ENCODE results near the gene AAK1.
A peak's percentile ranks its signal among the peaks of the same experiment; 100 is the strongest.
"Not testable (repeated sequence)": the region's sequence is repeated elsewhere in the genome, so short reads cannot be mapped to it uniquely, and the experiment has no call there.

AAK1 gene

DNA sequence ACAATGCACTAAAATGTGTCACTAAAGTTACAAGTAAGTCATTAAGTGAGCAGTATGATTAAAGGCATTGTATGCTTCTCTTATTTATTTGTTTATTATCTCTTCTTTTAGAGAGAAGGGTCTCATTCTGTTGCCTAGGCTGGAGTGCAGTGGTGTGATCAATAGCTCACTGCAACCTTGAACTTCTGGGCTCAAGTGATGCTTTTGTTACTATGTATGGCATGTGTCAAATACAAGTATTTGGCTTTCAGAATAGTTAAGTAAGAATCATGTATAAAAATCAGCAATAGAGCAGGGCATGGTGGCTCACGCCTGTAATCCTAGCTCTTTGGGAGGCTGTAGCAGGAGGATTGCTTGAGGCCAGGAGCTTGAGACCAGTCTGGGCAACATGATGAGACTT lies 15.8 kb upstream of the AAK1 start:
- DNase-seq: no peak

DNA sequence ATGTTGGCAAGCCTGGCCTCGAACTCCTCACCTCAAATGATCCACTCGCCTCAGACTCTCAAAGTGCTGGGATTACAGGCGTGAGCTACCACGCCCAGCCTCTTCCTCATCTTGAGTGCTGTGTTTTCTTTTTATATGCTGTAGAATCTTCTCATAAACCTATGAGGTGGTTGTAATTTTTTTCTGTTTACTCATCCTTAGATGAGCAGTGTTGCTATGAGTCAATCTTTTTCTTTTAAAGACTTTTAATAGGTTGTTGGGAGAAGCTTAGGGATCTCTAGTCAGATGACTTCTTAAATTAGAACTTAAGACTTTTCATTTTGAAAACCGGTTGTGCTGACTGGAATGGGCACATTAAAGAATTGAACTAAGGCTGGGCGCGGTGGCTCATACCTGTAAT lies 8.7 kb upstream of the AAK1 start:
- no peak for DNase-seq

DNA sequence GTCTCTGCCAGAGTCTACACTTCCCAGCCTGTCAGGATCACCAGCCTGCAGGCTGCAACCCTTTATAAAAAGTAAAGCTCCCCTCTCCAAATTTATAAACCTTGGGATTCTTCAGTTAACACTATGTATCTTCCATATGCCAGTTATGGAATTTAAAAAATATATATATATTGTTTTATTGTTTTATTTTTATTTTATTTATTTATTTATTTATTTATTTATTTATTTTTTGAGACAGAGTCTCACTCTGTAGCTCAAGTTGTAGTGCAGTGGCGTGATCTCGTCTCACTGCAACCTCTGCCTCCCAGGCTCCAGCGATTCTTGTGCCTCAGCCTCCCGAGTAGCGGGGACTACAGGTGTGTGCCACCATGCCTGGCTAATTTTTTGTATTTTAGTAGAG lies 3.7 kb upstream of the AAK1 start:
- not testable (repeated sequence) for DNase-seq

DNA sequence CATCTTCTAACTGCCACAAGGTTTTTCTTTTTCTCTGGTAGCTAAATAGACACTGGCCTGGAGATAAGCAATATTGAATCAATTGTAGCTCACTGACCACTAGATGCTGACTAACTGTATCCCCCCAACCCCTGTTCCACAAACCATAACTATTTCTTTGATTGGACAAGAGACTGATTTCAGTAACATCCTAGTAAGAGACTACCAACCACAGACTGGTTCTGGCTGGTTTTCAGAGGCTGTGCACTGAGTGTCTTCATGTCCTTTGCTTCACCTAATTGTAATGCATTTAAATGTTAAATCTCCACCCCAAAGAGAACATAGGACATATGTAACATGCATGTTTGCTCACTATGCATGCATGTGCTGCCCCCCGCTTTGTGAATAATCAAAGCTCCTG lies 3.2 kb upstream of the AAK1 start:
- DNase-seq: no peak

DNA sequence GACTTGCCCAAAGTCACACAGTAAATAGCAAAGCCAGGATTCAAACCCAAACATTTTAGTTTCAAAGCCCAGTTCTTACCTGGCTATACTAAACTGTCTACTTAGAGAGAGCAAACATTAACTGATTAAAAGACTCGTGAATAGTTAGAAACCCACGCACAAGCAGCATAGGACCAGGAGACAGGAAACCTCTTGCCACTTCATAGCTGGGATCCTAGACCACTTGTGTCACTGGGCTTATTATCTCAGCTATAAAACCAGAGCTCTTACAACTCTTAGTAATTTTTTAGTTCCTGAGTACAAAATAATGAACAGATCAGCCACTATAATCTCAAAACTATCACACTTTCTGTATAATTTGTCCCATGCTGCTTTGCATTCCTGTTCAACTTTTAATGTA lies 2.4 kb upstream of the AAK1 start:
- no peak for DNase-seq

DNA sequence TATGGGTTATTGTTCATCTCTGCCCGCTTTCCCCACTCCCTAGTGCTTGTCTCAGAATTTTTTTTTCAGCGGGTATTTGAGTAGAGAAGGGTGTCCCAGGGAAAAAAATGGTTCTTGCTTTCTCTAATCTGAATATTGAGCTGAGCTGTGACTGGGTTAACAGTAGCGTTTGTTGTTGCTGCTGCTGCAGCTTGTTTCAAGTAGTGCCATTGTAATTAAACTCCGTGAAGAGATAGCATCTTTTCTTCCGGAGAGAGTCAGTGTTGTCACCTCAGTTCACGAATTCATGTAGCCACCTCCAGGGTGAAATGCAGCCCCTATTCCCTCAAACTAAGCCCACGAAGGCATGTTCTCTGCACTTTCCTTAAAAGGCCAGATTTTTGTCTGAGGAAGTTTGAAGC lies 1.5 kb upstream of the AAK1 start:
- peak; percentile 28 for DNase-seq

DNA sequence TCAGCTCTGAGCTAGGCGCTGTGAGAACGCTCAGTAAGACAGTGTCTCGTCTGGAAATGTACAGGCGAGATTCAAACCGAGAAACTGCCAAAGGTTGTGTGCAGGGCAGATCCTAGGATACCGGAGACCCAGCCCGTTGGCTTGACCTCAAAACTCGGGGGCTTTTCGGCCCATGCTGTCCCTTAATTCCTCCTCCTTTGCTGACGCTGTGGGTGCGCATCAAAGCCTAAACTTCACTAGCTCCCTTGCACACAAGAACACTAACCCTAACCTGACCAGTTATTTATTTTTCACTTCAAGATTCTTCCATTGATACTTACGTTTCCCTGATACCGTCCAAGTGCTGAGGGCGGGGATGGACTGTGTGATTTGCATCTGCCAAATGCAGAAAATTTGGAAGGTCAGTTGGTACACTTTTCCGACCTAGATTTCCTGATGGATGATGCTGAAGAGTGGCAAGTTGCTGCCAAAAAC lies 1.0 kb upstream of the AAK1 start:
- no peak for DNase-seq

DNA sequence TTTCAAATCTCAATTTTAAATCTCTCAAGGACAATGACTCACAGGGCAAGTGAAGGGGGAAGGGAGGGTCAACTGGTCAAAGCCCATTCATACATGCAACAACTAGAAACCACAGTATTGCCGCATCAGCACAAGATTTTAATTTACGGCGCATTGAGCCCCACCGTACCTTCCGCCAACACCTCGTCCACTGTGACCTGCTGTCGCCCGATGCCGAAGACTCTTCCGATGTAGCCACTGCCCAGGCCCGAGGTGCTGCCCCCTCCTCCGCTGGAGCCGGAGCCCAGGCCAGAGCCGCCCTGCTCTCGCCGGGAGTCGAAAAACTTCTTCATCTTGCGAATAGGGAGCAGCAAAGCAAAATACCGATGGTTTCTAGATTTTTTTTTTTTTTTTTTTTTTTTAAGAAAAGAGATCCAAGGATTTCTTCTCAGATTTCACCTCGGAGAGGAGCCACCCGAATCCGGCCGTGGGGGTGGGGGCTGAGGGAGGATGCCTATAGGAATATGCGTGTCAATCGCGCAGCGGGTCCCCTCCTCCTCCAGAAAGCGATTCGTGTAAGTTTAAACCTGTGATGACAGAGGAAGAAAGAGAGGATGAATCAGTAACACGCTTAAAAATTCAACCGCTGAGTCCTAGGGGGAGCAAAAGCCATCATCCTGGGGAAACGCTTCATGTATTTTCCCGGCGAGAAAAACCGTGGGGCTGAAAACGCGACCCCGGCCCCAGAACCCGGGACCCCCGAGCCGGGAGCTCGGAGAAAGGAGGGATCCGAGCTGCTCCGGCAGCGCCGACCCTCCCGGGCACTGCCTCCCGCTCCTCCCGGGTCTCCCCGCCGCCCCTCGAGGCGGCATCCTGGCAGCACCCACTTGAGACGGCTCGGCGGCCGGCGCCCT lies 584 bp downstream of the AAK1 start:
- DNase-seq: peak; percentile 34

DNA sequence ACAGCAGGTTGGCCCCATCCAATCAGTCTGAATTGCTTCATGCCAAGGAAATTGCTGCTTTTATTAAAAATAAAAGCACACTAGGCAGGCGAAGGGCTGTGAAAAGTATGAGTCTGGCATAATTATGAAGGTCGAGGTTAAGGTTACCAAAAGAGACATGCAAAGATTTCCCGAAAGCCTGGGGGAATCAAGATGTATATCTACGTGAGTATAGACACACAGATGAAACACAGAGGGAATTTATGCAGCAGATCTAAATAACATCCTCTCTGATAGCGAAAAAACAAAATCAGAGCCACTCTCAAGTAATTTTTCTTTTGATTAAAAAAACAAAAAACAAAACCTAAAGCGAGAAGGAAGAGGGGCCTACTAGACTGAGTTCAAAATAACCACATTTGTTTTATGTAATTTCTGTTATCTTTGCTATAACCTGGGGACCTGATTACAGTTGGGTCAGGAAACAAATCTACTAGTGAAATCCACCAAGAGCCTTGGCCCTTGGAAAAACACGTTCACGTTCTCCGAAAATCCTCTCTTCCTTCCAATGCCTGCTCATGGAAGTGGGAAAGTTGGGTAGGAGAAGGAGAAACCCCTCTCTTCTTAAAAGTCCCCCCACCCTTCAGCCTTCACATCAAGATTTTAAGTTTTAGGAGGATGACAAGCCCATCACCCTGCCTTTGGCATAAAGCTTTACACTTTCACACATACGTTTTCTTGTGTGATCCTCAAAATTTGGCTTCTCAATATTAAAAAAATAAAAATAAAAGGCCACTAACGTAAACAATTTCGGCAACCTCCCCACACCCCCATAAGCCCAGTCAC lies 1.4 kb downstream of the AAK1 start:
- no peak for DNase-seq

DNA sequence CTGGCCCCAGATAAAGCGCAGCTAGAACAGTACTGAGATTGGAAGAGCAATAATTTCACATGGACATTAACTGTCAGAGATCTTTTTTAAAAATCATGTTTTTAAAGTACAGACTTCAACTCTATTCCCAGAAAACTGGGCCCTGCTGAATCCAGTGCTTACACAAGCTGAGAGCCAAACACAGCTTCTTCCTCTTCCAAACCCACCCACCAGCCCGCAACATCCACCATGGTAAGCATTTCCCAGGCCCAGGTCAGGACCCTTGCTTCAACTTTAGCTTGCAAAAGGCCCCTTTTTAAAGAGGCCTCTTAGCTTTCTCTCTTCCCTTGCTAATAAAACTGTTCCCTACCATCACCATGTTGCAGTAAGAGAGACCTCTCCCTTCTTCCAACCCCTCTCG lies 2.1 kb downstream of the AAK1 start:
- no peak for DNase-seq

DNA sequence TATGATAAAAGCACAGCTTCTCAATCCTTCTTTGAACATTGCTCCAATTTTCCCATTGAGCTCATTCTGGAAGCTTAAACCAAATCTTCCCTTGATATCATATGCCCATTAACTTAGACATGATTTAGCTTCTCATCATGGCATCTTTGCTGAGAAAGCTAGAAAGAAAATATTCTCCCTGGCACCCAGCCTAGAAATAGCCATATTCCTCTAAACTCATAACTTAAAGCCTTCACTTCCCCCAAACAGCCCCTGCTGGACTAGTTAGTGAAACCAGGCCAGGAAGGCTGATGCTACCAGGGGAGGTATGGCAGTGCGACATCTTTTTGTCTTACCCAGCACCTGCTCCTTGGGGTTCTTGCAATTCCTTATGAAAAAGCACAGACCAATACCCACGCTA lies 4.3 kb downstream of the AAK1 start:
- no peak for DNase-seq

DNA sequence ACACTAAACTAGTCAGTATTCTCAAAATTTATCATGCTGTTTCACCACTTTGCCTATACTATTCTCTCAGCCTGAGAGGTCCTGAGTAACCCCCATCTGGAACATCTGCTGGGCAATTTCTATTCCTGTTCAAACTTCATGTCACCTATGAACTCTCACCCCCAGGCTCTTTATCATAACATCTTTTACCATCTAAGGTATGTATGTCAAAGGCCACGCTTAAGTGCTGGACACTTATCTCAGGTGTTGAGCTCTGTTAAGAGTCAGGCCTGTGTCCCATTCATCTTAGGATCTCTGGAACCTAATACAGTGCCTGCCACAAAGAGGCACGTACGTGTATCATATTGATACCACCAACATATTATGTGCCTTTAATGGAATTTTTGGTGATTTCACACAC lies 4.9 kb downstream of the AAK1 start:
- no peak for DNase-seq

DNA sequence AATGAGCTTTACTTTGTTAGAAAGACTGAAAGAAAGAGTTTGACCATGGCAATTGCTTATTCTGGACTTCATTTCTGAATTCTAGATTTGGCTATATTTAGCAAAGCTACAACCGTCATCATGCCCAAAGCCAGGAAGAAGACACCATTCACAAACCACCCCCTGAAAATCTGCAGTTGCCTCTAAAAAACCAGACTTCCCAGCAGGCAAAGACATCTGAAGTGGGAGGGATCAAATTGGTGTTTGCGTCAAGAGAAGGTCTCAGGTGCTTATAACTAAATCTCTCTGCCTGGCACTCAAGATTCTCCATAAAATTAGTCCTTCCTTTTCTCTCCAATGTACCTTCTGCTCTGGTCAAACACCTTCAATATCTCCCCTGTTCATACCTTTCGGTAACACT lies 5.6 kb downstream of the AAK1 start:
- DNase-seq: no peak

DNA sequence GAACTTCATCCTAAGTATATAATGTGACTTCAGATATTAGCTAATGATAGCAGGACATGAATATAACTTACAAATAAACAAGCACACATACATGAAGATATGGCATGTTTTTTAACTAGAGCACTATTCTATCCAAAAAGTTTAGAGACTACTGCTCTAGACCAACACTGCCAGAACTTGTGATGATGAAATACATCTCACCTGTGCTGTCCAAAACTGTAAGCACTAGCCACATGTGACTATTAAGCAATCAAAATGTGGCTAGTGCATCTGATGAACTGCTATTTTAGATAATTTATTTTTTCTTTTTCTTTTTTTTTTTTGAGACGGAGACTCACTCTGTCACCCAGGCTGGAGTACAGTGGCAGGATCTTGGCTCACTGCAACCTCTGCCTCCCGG lies 7.1 kb downstream of the AAK1 start:
- DNase-seq: no peak

DNA sequence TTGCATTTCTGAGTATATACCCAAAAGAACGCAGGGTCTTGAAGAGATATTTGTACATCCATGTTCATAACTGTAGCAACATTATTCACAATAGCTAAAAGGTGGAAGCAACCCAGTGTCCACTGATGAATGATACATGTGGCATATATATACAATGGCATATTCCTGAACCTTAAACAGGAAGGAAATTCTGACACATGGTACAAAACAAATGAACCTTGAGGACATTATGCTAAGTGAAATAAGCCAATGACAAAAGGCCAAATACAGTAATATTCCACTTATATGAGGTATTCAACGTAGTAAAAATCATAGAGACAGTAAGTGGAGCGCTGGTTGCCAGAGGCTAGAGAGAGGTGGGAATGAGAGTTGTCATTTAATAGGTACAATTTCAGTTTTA lies 8.1 kb downstream of the AAK1 start:
- DNase-seq: no peak

DNA sequence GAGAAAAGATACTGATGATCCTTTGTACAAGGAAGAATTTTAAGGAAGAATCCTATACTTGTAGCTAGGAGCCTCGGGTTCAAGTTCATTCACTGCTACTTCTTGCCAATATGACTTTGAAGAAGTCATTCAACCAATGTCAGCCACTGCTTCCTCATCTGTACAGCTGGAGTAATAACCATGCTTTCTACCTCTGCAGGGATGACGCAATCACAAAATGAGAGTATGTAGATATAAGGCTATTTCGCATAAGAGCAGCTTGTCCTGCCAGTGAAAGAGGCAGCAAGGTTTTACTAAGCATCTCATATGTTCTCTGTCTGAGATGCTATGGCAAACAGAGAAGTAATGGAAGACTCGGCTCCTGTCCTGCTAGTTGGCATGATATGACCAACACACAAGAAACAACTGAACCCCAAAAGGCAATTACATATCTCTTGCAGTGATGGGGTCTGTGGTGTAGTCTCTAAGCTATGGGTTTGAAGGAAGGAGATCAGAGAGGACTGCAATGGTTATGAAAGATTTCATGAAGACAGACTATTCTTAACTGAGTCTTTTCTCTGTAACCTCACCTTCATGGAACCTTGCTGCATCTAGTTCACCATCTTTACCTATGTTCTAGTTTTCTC lies 9.2 kb downstream of the AAK1 start:
- DNase-seq: no peak

DNA sequence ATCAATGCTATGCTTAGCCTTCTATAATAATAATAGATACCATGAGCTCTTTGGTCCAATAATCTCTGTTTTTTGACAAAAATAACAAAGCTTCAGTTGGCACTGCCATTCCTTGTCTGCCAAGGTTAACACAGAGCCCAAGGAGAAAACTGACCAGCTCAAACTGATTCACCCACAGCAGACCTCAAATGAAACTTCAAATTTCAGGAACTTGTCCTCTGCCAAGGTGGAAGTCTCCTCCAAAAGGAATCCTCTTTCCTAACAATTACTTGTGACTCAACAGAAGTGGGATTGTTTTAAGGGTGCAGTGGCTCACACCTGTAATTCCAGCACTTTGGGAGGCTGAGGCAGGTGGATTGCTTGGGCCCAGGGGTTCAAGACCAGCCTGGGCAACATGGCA lies 12.1 kb downstream of the AAK1 start:
- no peak for DNase-seq

DNA sequence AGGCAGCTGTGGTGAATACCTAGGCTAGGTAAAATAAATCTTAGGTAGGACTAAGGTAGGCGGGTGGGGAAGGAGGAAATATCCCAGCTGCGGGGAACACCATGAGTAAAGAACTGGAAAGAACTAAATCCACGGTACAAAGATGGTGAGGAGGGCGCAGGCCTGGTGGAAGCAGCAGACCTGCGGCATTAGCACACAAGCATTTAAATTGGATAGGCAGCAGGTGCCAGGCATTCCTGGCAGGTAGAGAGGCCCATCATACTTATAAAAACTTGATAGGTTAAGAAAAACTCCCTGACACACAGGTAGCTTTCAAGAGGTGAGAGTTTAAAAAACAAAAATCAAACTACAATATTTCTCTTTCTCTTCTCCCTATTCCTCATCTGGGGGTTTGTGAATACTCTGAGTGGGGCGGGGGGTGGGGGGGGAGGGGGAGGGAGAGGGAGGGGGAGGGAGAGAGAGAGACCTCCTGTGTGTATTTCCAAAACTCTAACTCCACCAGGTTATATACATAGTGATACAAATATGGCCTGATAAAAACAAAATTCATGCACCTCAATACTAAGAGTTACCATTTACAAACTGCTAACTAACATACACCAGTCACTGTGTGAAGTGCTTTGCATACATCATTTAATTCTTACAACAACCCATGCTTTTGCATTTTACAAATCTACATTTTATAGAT lies 13.5 kb downstream of the AAK1 start:
- no peak for DNase-seq

DNA sequence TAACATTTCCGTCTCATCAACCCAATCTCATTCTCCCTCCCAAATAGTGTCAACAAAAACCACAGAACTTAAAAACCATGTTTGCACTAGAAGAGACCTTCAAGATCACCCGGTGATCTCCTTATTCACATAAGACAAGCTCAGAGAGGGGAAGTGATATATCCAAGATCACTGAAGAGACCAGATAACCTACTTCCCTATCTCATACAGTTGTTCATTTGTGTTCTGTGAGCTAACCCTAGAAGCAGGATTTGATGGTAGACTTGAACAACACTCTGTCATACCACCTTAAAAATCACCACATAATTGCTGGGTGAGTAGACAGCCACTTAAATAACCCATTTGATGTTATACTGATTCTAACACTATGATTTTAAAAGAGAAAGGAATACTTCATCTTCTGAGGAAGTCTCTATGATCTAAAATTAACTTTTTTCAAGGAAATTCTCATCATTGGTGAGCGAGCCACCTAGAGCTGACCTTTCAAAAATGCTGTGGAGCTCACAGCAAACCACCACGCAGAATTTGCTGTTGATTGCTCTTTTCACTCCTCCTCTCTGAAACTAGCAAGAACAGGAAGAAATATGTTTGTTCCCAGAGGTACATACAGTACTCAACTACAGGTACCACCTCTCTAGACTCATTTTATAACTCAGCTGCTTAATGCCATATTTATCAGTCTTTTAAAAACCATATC lies 15.1 kb downstream of the AAK1 start:
- no peak for DNase-seq

DNA sequence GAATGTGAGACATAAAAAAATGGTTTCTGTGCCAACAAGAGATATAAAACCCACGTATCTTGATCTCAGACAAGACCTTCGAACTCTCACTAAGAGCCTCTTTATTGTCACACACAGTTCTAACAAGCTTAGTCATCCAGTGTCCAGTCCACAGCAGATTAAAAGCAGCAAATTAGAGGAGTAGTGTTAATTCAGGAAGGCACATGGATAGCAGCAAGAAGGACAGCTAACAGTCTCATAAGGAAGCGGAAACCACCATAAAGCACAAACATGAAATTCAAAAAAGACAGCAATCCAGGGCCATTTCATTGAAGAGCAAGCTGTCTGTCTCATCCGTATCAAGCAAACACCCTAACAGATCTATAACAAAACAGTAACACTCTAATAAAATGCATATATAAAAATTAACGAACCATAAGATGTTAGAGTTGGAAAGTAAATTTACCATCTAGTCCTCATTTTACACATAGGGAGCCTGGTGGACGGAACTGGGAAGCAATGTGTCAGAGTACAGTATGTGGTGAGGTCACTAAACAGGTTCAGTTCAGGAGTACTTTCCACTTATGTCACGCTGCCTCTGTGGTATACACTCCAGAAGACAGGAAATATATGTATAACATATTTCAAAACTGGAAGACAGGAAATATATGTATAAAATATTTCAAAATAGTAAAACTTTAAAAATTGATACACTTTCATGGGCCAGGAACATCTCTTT lies 18.3 kb downstream of the AAK1 start:
- DNase-seq: no peak

DNA sequence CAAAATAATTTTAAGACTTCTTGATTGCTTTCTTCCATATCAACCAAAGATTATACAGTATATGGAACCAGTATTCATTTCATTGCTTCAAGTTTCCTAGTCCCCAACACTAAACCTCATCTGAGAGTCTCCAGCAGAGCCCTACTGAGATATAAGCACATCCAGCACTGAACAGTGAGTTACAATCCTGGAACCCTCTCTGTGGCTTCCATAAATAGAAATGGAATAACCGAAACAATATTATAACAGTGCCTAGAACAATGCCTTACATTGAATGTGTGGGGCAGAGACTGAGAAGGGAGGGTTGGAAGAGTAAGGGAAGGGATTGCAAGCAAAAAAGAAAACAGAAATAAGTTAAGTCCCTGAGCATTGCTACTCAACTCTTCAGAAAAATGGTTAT lies 18.9 kb downstream of the AAK1 start:
- no peak for DNase-seq

DNA sequence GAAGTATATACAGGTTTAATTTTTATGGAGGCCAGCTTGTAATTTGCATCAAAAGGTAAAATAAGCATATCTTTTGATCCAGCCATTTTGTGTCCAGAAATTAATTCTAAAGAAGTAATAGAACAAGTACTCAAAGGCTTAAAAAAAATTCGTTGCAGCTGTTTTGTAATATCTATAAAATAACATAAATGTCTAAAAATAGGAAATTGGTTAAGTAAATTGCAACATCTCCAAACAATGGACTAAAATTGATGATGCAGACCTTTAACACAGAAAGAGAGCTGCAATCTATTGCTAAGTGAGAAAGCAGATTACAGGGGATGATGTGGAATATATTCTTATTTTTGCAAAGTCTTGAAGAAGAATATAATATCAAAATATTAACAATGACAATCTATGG lies 19.4 kb downstream of the AAK1 start:
- DNase-seq: no peak

Data from NCI-H2171 treated with DMSO at 0.1 percent for 48 hours (cell line).